HUES6 (cell line): Measurements from ENCODE around the gene TAF1C.

Experiments
- H3K27ac ChIP-seq: 2 replicates; pipeline ENCODE4 v1.7.0; 2013; ENCODE audit warnings: low read depth, mild to moderate bottlenecking, low read length, inconsistent platforms
- H3K27me3 ChIP-seq: 2 replicates; pipeline ENCODE4 v1.6.1; 2013; ENCODE audit warnings: low read length; ENCODE audit not compliant: control insufficient read depth, insufficient read depth
- H3K36me3 ChIP-seq: 2 replicates; pipeline ENCODE4 v1.6.1; 2013; ENCODE audit warnings: low read length; ENCODE audit not compliant: control insufficient read depth, insufficient read depth
- H3K4me1 ChIP-seq: 2 replicates; pipeline ENCODE4 v1.6.1; 2013; ENCODE audit warnings: low read length; ENCODE audit not compliant: control insufficient read depth, insufficient read depth
- H3K4me3 ChIP-seq: 2 replicates; pipeline ENCODE4 v1.5.1; 2013; ENCODE audit warnings: low read depth, low read length
- H3K9ac ChIP-seq: one replicate; pipeline ENCODE4 v1.6.1; 2013; ENCODE audit warnings: mild to moderate bottlenecking, low read length
- H3K9me3 ChIP-seq: 2 replicates; pipeline ENCODE4 v1.6.1; 2013; ENCODE audit warnings: low read depth, low read length; ENCODE audit not compliant: control insufficient read depth, insufficient read depth

The TAF1C gene

GRCh38 chr16:84196101-84196500, 9.2 kb upstream of the TAF1C start:
- Histone ChIP-seq H3K9ac (no peak overlapping the region), H3K27ac (no peak overlapping the region), H3K36me3 (no peaks in the 10 kb centered on the region), H3K4me1 (peaks cover 8% of the 10 kb centered on the region; the same call in 1 of the 2 replicates), H3K9me3 (no peaks in the 10 kb centered on the region), H3K27me3 (no peaks in the 10 kb centered on the region), H3K4me3 (no peak overlapping the region)

- Histone ChIP-seq H3K27me3 (no peaks in the 10 kb centered on the region), H3K9ac (no peak overlapping the region), H3K36me3 (no peaks in the 10 kb centered on the region), H3K4me3 (no peak overlapping the region), H3K27ac (no peak overlapping the region), H3K4me1 (peaks cover 8% of the 10 kb centered on the region; the same call in 1 of the 2 replicates), H3K9me3 (no peaks in the 10 kb centered on the region)
These were observed 8.6 kb upstream of the TAF1C start for GRCh38 chr16:84195201-84196093.

- Histone ChIP-seq H3K4me1 (peaks cover 8% of the 10 kb centered on the region; the same call in 1 of the 2 replicates), H3K9ac (no peak overlapping the region), H3K27ac (no peak overlapping the region), H3K27me3 (no peaks in the 10 kb centered on the region), H3K4me3 (no peak overlapping the region), H3K36me3 (no peaks in the 10 kb centered on the region), H3K9me3 (no peaks in the 10 kb centered on the region)
These were observed 7.8 kb upstream of the TAF1C start for GRCh38 chr16:84194470-84195200.

DNA sequence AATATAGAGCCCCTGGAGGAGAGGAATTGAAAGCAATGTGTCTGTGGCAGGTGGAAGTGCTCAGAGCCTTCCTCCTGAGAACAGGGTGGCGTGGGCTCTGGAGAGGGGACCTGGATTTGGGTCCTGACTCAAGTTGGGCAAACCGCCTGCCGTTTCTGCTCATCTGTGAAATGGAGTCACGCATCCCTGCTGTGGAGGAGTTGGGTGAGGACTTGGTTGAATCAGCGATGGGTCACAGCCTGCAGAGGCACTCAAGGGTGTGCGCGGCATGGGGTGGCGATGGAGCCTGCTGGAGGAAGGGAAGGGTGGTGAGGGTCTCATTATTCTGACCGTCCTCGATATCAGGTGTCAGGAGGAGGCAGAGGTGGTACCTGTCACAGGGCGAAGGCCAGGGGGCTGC, 7.2 kb upstream of the TAF1C start:
- Histone ChIP-seq H3K27me3 (no peaks in the 10 kb centered on the region), H3K4me3 (no peak overlapping the region), H3K9me3 (no peaks in the 10 kb centered on the region), H3K36me3 (no peaks in the 10 kb centered on the region), H3K9ac (peak overlapping the region; percentile 20), H3K4me1 (peaks cover 8% of the 10 kb centered on the region; the same call in 1 of the 2 replicates), H3K27ac (no peak overlapping the region)

GRCh38 chr16:84193480-84193879, 6.6 kb upstream of the TAF1C start:
- Histone ChIP-seq H3K27me3 (no peaks in the 10 kb centered on the region), H3K9ac (no peak overlapping the region), H3K27ac (no peak overlapping the region), H3K4me3 (no peak overlapping the region), H3K9me3 (no peaks in the 10 kb centered on the region), H3K36me3 (no peaks in the 10 kb centered on the region), H3K4me1 (peaks cover 8% of the 10 kb centered on the region; the same call in 1 of the 2 replicates)

DNA sequence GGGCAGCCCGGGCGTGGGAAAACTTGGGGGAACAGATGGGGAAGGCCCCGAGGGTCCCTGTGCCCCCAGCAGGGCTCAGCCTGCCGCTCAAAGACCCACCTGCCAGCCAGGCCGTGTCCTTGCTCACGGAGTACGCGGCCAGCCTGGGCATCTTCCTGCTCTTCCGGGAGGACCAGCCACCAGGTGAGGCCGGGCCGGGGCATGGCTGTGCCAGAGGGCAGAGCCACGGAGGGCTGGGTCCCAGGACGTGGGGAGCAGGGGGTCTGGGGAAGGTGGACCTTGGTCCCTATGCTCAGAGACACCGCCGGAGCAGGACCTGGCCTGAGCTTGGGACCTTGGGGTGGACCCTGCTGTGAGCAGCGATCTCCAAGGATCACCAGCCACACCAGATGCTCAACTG, 4.6 kb upstream of the TAF1C start:
- H3K9me3 ChIP-seq: no peaks in the 10 kb centered on the region
- no peak overlapping the region for H3K4me3 ChIP-seq
- H3K9ac ChIP-seq: no peak overlapping the region
- H3K27ac ChIP-seq: no peak overlapping the region
- peaks cover 7% of the 10 kb centered on the region; the same call in 1 of the 2 replicates for H3K4me1 ChIP-seq
- no peaks in the 10 kb centered on the region for H3K36me3 ChIP-seq
- H3K27me3 ChIP-seq: no peaks in the 10 kb centered on the region

- Histone ChIP-seq H3K27ac (no peak within 1 kb of the TSS), H3K9ac (no peak within 1 kb of the TSS), H3K27me3 (no peaks in the 10 kb centered on the region), H3K4me1 (peaks cover 5% of the 10 kb centered on the region; the same call in 1 of the 2 replicates), H3K36me3 (no peaks in the 10 kb centered on the region), H3K4me3 (no peak within 1 kb of the TSS), H3K9me3 (no peaks in the 10 kb centered on the region)
These were observed 4.0 kb upstream of the TAF1C start, which contains the start of gene ADAD2 for GRCh38 chr16:84190731-84191388. Gene ADAD2 (plus strand): TSS chr16:84191157. CDS start chr16:84191231, 74 bp downstream.

DNA sequence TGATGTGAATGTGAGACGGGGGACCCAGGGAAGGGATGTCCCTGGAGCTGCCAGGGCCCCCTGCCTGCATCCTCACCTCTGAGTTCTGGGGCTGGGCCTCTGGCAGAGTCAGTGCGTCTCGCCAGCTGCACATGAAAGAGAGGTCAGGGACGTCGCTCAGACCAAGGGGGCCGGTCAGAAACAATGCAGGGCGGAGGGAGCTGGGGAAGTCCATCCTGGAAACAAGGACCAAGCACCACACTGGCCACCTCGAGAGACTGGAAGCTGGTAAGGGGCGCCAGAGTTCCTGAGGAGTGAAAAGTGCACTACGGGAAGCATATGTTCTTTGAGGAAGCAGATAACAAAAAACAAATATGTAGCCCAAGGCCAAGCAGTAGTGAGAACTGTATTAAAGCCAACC, 2.1 kb downstream of the TAF1C start:
- Histone ChIP-seq H3K4me1 (no peaks in the 10 kb centered on the region), H3K27me3 (no peaks in the 10 kb centered on the region), H3K27ac (no peak overlapping the region), H3K4me3 (no peak overlapping the region), H3K36me3 (peaks cover 53% of the 10 kb centered on the region), H3K9me3 (no peaks in the 10 kb centered on the region), H3K9ac (peak overlapping the region; percentile 23)

DNA sequence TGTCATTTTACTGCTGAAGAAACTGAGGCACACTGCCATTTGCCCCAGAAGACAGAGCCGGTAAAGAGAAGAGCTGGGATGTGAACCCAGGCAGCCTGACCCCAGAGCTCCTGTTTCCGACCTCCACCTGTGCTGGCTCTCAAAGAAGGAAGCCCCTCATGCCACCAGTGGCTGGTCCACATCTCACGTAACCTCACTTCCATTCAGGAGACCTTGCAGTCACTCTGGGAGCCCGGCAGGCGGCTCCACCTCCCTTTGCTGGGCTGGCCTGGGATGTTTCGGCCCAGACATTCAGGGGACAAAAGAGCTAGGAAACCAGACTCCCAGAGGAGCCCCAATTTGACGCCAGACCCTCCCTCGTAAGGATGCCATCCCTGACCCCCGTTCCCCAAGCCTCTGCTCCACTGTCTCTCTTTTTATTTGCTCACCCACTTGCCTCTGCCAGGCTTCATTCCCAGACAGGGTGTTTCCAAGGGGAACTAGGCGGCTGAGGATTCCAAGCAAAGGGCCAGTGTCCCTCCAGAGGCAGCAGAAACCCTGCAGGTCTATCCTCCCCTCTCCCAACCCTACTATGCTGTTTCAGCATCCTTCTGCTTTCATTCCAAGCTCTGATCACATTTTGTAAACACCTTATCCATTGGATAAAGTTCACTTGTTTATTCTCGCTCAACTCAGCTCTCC, 2.8 kb downstream of the TAF1C start:
- Histone ChIP-seq H3K4me1 (no peaks in the 10 kb centered on the region), H3K4me3 (no peak overlapping the region), H3K27me3 (no peaks in the 10 kb centered on the region), H3K9ac (no peak overlapping the region), H3K27ac (no peak overlapping the region), H3K36me3 (peaks cover 60% of the 10 kb centered on the region), H3K9me3 (no peaks in the 10 kb centered on the region)

DNA sequence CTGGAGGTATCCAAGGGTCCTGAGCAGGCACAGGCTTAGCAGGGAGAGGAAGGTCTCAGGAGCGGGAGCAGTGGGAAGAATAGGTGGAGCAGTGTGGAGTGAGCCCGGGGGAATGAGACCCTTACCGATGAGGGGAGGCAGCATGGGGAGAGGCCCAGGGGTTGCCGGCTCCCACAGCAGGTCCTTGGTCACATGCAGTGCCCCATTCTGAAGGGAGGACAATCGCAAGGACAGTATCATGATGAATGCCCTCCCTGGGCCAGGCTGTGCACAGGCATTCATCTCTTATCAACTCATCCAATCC, 3.3 kb downstream of the TAF1C start:
- Histone ChIP-seq H3K4me3 (no peak overlapping the region), H3K27me3 (no peaks in the 10 kb centered on the region), H3K36me3 (peaks cover 65% of the 10 kb centered on the region), H3K9me3 (no peaks in the 10 kb centered on the region), H3K27ac (no peak overlapping the region), H3K4me1 (no peaks in the 10 kb centered on the region), H3K9ac (no peak overlapping the region)
